ENCODE results near the gene GNB4. TPM values are rescaled to one million over a fixed set of nuclear protein-coding genes. Genes with fewer than 3 reads are reported as not detected.

GNB4 gene
- total and polyA plus RNA-seq, 9 donors = 4.5 to 19.1 (median 11.6) TPM

- no peaks in the 10 kb centered on the region for H3K9me3 ChIP-seq
- H3K4me3 ChIP-seq = no peak overlapping the region
- DNase-seq = no peak
- intact Hi-C loops (cut with DNase I) = no loop called here
- no peaks in the 10 kb centered on the region for H3K36me3 ChIP-seq
- H3K27me3 ChIP-seq = no peaks in the 10 kb centered on the region
- H3K27ac ChIP-seq = no peak overlapping the region
- H3K4me1 ChIP-seq (ENCODE audit: insufficient read depth) = no peaks in the 10 kb centered on the region
- 68 to 78% (median 76%) methylated on average over 5 of the region's 5 CpGs for WGBS, 3 donors
- TF ChIP-seq POLR2A (IDR thresholded peaks at IDR 0.05) = no peak
- no peak for TF ChIP-seq EP300 (IDR thresholded peaks at IDR 0.05)
- no peak for TF ChIP-seq CTCF (IDR thresholded peaks at IDR 0.05)
These were observed 12.4 kb downstream of the GNB4 start for GRCh38 chr3:179438841-179439240.

- H3K27ac ChIP-seq = no peak overlapping the region
- WGBS, 3 donors = 18 to 42% (median 23%) methylated on average over 3 of the region's 3 CpGs
- DNase-seq = no peak
- no peak overlapping the region for H3K4me3 ChIP-seq
- H3K36me3 ChIP-seq = no peaks in the 10 kb centered on the region
- TF ChIP-seq EP300 (IDR thresholded peaks at IDR 0.05) = no peak
- TF ChIP-seq POLR2A (IDR thresholded peaks at IDR 0.05) = no peak
- TF ChIP-seq CTCF (IDR thresholded peaks at IDR 0.05) = no peak
- no peaks in the 10 kb centered on the region for H3K27me3 ChIP-seq
- no peaks in the 10 kb centered on the region for H3K9me3 ChIP-seq
- no peaks in the 10 kb centered on the region for H3K4me1 ChIP-seq (ENCODE audit: insufficient read depth)
- intact Hi-C loops (cut with DNase I) = no loop called here
These were observed 14.8 kb downstream of the GNB4 start for GRCh38 chr3:179436517-179436916.

GRCh38 chr3:179432451-179432850, 18.8 kb downstream of the GNB4 start:
- no peak overlapping the region for H3K27ac ChIP-seq
- WGBS, 3 donors = 90 to 93% (median 93%) methylated on average over 1 of the region's 1 CpG
- H3K27me3 ChIP-seq = no peaks in the 10 kb centered on the region
- H3K4me1 ChIP-seq (ENCODE audit: insufficient read depth) = no peaks in the 10 kb centered on the region
- H3K4me3 ChIP-seq = no peak overlapping the region
- intact Hi-C loops (cut with DNase I) = no loop called here
- H3K9me3 ChIP-seq = no peaks in the 10 kb centered on the region
- H3K36me3 ChIP-seq = no peaks in the 10 kb centered on the region
- TF ChIP-seq POLR2A (IDR thresholded peaks at IDR 0.05) (no peak), EP300 (IDR thresholded peaks at IDR 0.05) (no peak), CTCF (IDR thresholded peaks at IDR 0.05) (no peak)
- no peak for DNase-seq

- H3K36me3 ChIP-seq = no peaks in the 10 kb centered on the region
- intact Hi-C loops (cut with DNase I) = no loop called here
- H3K27me3 ChIP-seq = no peaks in the 10 kb centered on the region
- no peaks in the 10 kb centered on the region for H3K9me3 ChIP-seq
- TF ChIP-seq CTCF (IDR thresholded peaks at IDR 0.05) (no peak), EP300 (IDR thresholded peaks at IDR 0.05) (no peak), POLR2A (IDR thresholded peaks at IDR 0.05) (no peak)
- H3K4me1 ChIP-seq (ENCODE audit: insufficient read depth) = no peaks in the 10 kb centered on the region
- H3K27ac ChIP-seq = no peak overlapping the region
- no peak for DNase-seq
- no peak overlapping the region for H3K4me3 ChIP-seq
- 68 to 89% (median 80%) methylated on average over 3 of the region's 3 CpGs for WGBS, 3 donors
These were observed 19.2 kb downstream of the GNB4 start for GRCh38 chr3:179432021-179432420.

All from ovary (tissue), 9 donors.